GM23248 (cell line): ENCODE data around the gene CADM1.

Experiments
- EZH2 ChIP-seq: fragments of 200-600 bp; sonication (generic); IDR thresholded peaks from 2 replicates; pipeline ENCODE4 v1.6.1; 2018; ENCODE audit warnings: antibody characterized with exemption, mild to moderate bottlenecking; ENCODE audit not compliant: insufficient read depth, poor library complexity, severe bottlenecking
- EZH2phosphoT487 ChIP-seq: fragments of 200-600 bp; sonication (generic); IDR thresholded peaks from 2 replicates; pipeline ENCODE4 v1.6.1; 2018; ENCODE audit warnings: antibody characterized with exemption, moderate library complexity, mild to moderate bottlenecking, low read depth; ENCODE audit not compliant: insufficient read depth

- TF ChIP-seq EZH2, result no peak
- no peak for TF ChIP-seq EZH2phosphoT487
Measured at GRCh38 chr11:115349335-115350017, 154.7 kb downstream of the CADM1 start.
